Ishikawa (cell line): ENCODE results near the gene SLC35A2.

ENCODE experiments used
- CEBPB ChIP-seq: IDR thresholded peaks from 2 replicates; pipeline ENCODE4 v1.6.1; 2012
- CREB1 ChIP-seq: IDR thresholded peaks from 2 replicates; pipeline ENCODE4 v1.6.1; 2012; ENCODE audit warnings: low read depth
- EGR1 ChIP-seq: IDR thresholded peaks from 2 replicates; pipeline ENCODE4 v1.6.1; 2012
- EP300 ChIP-seq: IDR thresholded peaks from 2 replicates; pipeline ENCODE4 v1.6.1; 2012; ENCODE audit warnings: borderline replicate concordance
- FOXM1 ChIP-seq: IDR thresholded peaks from 2 replicates; pipeline ENCODE4 v1.6.1; 2012; ENCODE audit warnings: low read depth, borderline replicate concordance
- MAX ChIP-seq: IDR thresholded peaks from 2 replicates; pipeline ENCODE4 v1.6.1; 2012
- NFIC ChIP-seq: IDR thresholded peaks from 2 replicates; pipeline ENCODE4 v1.6.1; 2012
- RAD21 ChIP-seq: IDR thresholded peaks from 2 replicates; pipeline ENCODE4 v1.6.1; 2012; ENCODE audit warnings: low read depth
- REST ChIP-seq: IDR thresholded peaks from 2 replicates; pipeline ENCODE4 v1.6.1; 2012; ENCODE audit warnings: low read depth, mild to moderate bottlenecking
- TAF1 ChIP-seq: IDR thresholded peaks from 2 replicates; pipeline ENCODE4 v1.6.1; 2012; ENCODE audit warnings: low read depth, mild to moderate bottlenecking
- TCF12 ChIP-seq: IDR thresholded peaks from 2 replicates; pipeline ENCODE4 v1.6.1; 2012; ENCODE audit warnings: low read depth
- TEAD4 ChIP-seq: IDR thresholded peaks from 2 replicates; pipeline ENCODE4 v1.6.1; 2012
- USF1 ChIP-seq: IDR thresholded peaks from 2 replicates; pipeline ENCODE4 v1.6.1; 2012
- YY1 ChIP-seq: IDR thresholded peaks from 2 replicates; pipeline ENCODE4 v1.6.1; 2012; ENCODE audit warnings: low read depth
- ZBTB7A ChIP-seq: IDR thresholded peaks from 2 replicates; pipeline ENCODE4 v1.6.1; 2012; ENCODE audit warnings: low read depth

Gene SLC35A2

GRCh38 chrX:48927123-48927522 lies 15.7 kb upstream of the SLC35A2 start:
- TF ChIP-seq CREB1 (no peak), RAD21 (no peak), MAX (no peak)

GRCh38 chrX:48924270-48924669 lies 12.8 kb upstream of the SLC35A2 start:
- TF ChIP-seq REST (no peak), ZBTB7A (no peak), EP300 (no peak), TAF1 (no peak), NFIC (no peak), YY1 (no peak), TCF12 (no peak), RAD21 (no peak), USF1 (no peak)

GRCh38 chrX:48923771-48924170 lies 12.3 kb upstream of the SLC35A2 start:
- no peak for TF ChIP-seq REST
- no peak for TF ChIP-seq MAX
- no peak for TF ChIP-seq TAF1
- TF ChIP-seq CEBPB, result no peak
- no peak for TF ChIP-seq TEAD4
- no peak for TF ChIP-seq CREB1
- no peak for TF ChIP-seq EGR1
- no peak for TF ChIP-seq YY1
- TF ChIP-seq FOXM1, result no peak
- TF ChIP-seq NFIC, result no peak
- TF ChIP-seq USF1, result no peak
- no peak for TF ChIP-seq RAD21
- TF ChIP-seq ZBTB7A, result no peak
- TF ChIP-seq TCF12, result no peak
- TF ChIP-seq EP300, result no peak

GRCh38 chrX:48920718-48921104 lies 9.3 kb upstream of the SLC35A2 start:
- no peak for TF ChIP-seq TCF12
- TF ChIP-seq TAF1, result no peak
- TF ChIP-seq TEAD4, result no peak
- TF ChIP-seq RAD21, result no peak
- TF ChIP-seq USF1, result no peak
- TF ChIP-seq MAX, result no peak
- TF ChIP-seq CEBPB, result no peak
- TF ChIP-seq EGR1, result no peak
- no peak for TF ChIP-seq EP300
- TF ChIP-seq REST, result no peak
- TF ChIP-seq YY1, result no peak
- TF ChIP-seq NFIC, result no peak
- no peak for TF ChIP-seq FOXM1
- TF ChIP-seq CREB1, result no peak
- no peak for TF ChIP-seq ZBTB7A
